ENCODE data around the gene LDB1. TPM values are rescaled to one million over a fixed set of nuclear protein-coding genes. Genes with fewer than 3 reads are reported as not detected.

LDB1 gene
- total and polyA plus RNA-seq, 2 of the 13 experiments (the other 11 are each of a cell fraction or from before 2014, with no cell fraction given) = 17.2 to 45.5 TPM

GRCh38 chr10:102120991-102121738 lies 997 bp upstream of the LDB1 start:
- Histone ChIP-seq H3K9ac (ENCODE audit: insufficient read depth, low read depth, low read length) (peak overlapping the region; percentile 66), H3K27ac (ENCODE audit: extremely low read length, insufficient read depth, low read length) (no peak overlapping the region), H3K4me2 (ENCODE audit: low read depth, low read length) (peak overlapping the region; percentile 96), H3K36me3 (replicated peaks in 1 of 2; ENCODE audit: control insufficient read depth in 1 of 2, insufficient read depth in 2 of 2, low read length in 2 of 2) (no peaks in the 10 kb centered on the region), H3K4me3 (replicated peaks in 1 of 3; ENCODE audit: insufficient read depth in 1 of 3, low read depth in 2 of 3, low read length in 3 of 3) (peak overlapping the region; percentile 75 to 84 (median 83); a peak in 5 of 6 replicates), H3K79me2 (ENCODE audit: insufficient read depth, low read length) (no peaks in the 10 kb centered on the region), H2AFZ (ENCODE audit: low read length) (no peak overlapping the region), H3K27me3 (ENCODE audit: control insufficient read depth in 1 of 2, insufficient read depth in 2 of 2, low read length in 2 of 2) (peaks cover 0 to 7% of the 10 kb centered on the region in 2 experiments; a peak in 2 of 5 replicates), H3K4me1 (ENCODE audit: insufficient read depth, low read length) (peaks cover 58% of the 10 kb centered on the region), H3K9me3 (ENCODE audit: low read length) (no peaks in the 10 kb centered on the region), H4K20me1 (ENCODE audit: insufficient read depth, low read length) (no peaks in the 10 kb centered on the region)
- in situ Hi-C loops (cut with HindIII; ENCODE audit: extremely low pct_ligation_motif_present, low pct_unique_long_range_greater_than_20kb) = no loop called here
- intact Hi-C loops (cut with micrococcal nuclease; ENCODE audit: unreplicated experiment) = no loop called here
- TF ChIP-seq ZNF121 (CRISPR knock-in tag; IDR thresholded peaks at IDR 0.05) = no peak
- TF ChIP-seq RBM39 (IDR thresholded peaks at IDR 0.05; ENCODE audit: low read depth, low read length, poor library complexity, severe bottlenecking) = peak; percentile 23
- TF ChIP-seq ZNF788 (CRISPR knock-in tag; IDR thresholded peaks at IDR 0.05; ENCODE audit: borderline replicate concordance) = 0 out of 2 replicates have a peak, but pooled peaks have one; percentile 14
- TF ChIP-seq MEF2D (CRISPR knock-in tag; IDR thresholded peaks at IDR 0.05) = 0 out of 2 replicates have a peak, but pooled peaks have one; percentile 12
- no peak for TF ChIP-seq ZNF552 (CRISPR knock-in tag; IDR thresholded peaks at IDR 0.05; ENCODE audit: borderline replicate concordance)
- no peak for FAIRE-seq
- no peak for DNase-seq (ENCODE audit: low spot score)
- no TSS peak for BruUV-seq (replicated peaks)
- no peak for ATAC-seq
- ChIA-PET POLR2A (no interaction called here), CTCF (ENCODE audit: low intra/inter-chr PET ratio, low total read pairs) (interaction anchor here (1.3 kb wide), 1 partner anchor 11 kb away, joined by 3 read pairs; no protein-coding TSS in a partner anchor)
- 39% methylated on average over 15 of the region's 15 CpGs for WGBS (ENCODE audit: low lambda C conversion rate)

GRCh38 chr10:102119417-102120141 lies 589 bp downstream of the LDB1 start:
- 2% methylated on average over 11 of the region's 22 CpGs for WGBS (ENCODE audit: low lambda C conversion rate)
- no peak for TF ChIP-seq HNF4A (CRISPR knock-in tag; IDR thresholded peaks at IDR 0.05)
- peak; percentile 36; the same call in 1 of the 2 replicates for TF ChIP-seq ZNF740 (CRISPR knock-in tag; IDR thresholded peaks at IDR 0.05)
- TF ChIP-seq ZNF780A (CRISPR knock-in tag; IDR thresholded peaks at IDR 0.05) = no peak
- TF ChIP-seq TBL1XR1 (IDR thresholded peaks at IDR 0.05; ENCODE audit: borderline replicate concordance, low read length, partially characterized antibody) = no peak
- peak; percentile 62 for TF ChIP-seq SP2 (CRISPR knock-in tag; IDR thresholded peaks at IDR 0.05)
- peak; percentile 57 for TF ChIP-seq PHF21A (CRISPR knock-in tag; IDR thresholded peaks at IDR 0.05)
- TF ChIP-seq TEAD3 (CRISPR knock-in tag; optimal IDR thresholded peaks at IDR 0.05; ENCODE audit: borderline replicate concordance) = peak; percentile 45
- no peak for TF ChIP-seq GLI4 (CRISPR knock-in tag; IDR thresholded peaks at IDR 0.05; ENCODE audit: borderline replicate concordance)
- no peak for TF ChIP-seq NR2F1 (CRISPR knock-in tag; IDR thresholded peaks at IDR 0.05)

More at GRCh38 chr10:102119417-102120141, 589 bp downstream of the LDB1 start:
- CTCF ChIA-PET (ENCODE audit: low intra/inter-chr PET ratio, low total read pairs) = no interaction called here
- Histone ChIP-seq H2AFZ (ENCODE audit: low read length) (no peak overlapping the region), H3K9me3 (ENCODE audit: low read length) (no peaks in the 10 kb centered on the region), H4K20me1 (ENCODE audit: insufficient read depth, low read length) (no peaks in the 10 kb centered on the region), H3K36me3 (replicated peaks in 1 of 2; ENCODE audit: control insufficient read depth in 1 of 2, insufficient read depth in 2 of 2, low read length in 2 of 2) (no peaks in the 10 kb centered on the region), H3K27ac (ENCODE audit: extremely low read length, insufficient read depth, low read length) (no peak overlapping the region), H3K27me3 (ENCODE audit: control insufficient read depth in 1 of 2, insufficient read depth in 2 of 2, low read length in 2 of 2) (peaks cover 0 to 7% of the 10 kb centered on the region in 2 experiments; a peak in 2 of 5 replicates), H3K9ac (ENCODE audit: insufficient read depth, low read depth, low read length) (peak overlapping the region; percentile 70), H3K4me1 (ENCODE audit: insufficient read depth, low read length) (peaks cover 69% of the 10 kb centered on the region), H3K79me2 (ENCODE audit: insufficient read depth, low read length) (no peaks in the 10 kb centered on the region), H3K4me2 (ENCODE audit: low read depth, low read length) (peak overlapping the region; percentile 96), H3K4me3 (replicated peaks in 1 of 3; ENCODE audit: insufficient read depth in 1 of 3, low read depth in 2 of 3, low read length in 3 of 3) (peak overlapping the region; percentile 75 to 84 (median 83))
- DNase-seq (ENCODE audit: low spot score) (no peak), FAIRE-seq (no peak), ATAC-seq (no peak)
- no TSS peak for BruUV-seq (replicated peaks)
- POLR2A ChIA-PET = interaction anchor here (0.7 to 1.2 kb wide), 4 partner anchors 8 to 53 kb away, joined by 3 to 5 read pairs (median 4); partner anchors contain the start of gene NOLC1
- intact Hi-C loops (cut with micrococcal nuclease; ENCODE audit: unreplicated experiment) = loop anchor here (5.0 kb wide), 1 partner anchor 52 kb away; the partner anchor contains the start of gene HPS6
- in situ Hi-C loops (cut with HindIII; ENCODE audit: extremely low pct_ligation_motif_present, low pct_unique_long_range_greater_than_20kb) = no loop called here
